ENCODE results near the gene PRKCSH. TPM values are rescaled to one million over a fixed set of nuclear protein-coding genes. Genes with fewer than 3 reads are reported as not detected.
"Not testable (repeated sequence)": the region's sequence is repeated elsewhere in the genome, so short reads cannot be mapped to it uniquely, and the experiment has no call there.

PRKCSH gene
- total RNA-seq, 1 experiment from 2014 or later = 410 TPM

DNA sequence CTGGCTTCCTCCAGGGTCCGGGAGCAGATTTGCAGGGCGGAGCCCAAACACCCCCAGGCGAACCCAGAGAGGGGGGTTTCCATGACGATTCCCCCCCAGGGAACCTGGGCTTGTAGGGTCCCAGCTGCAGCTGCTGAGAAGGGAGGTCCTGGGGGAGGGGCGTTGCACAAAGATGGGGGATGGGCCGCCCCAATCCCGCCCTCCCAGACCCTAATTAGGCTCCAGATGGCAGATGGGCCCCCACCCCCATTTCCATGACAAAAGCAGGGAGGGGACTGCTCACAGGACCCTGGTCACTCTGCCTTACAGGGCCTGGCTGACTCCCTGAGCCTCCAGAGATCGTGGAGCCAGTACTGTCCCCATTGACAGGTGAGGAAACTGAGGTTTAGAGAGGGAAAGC is 30.2 kb downstream of the PRKCSH start:
- Histone ChIP-seq H3F3A (ENCODE audit: insufficient read depth, low read depth) (peaks cover 26% of the 10 kb centered on the region; the same call in 1 of the 2 replicates), H3K4me2 (no peak overlapping the region), H3K27ac (no peak overlapping the region), H3K36me3 (ENCODE audit: low read depth) (no peaks in the 10 kb centered on the region), H3K4me3 (no peak overlapping the region), H4K20me1 (ENCODE audit: insufficient read depth) (no peaks in the 10 kb centered on the region), H3K9me3 (ENCODE audit: insufficient read depth, low read depth) (no peaks in the 10 kb centered on the region), H3K27me3 (ENCODE audit: insufficient read depth, low read depth) (no peaks in the 10 kb centered on the region), H2AFZ (no peak overlapping the region), H3K79me2 (ENCODE audit: low read depth) (no peaks in the 10 kb centered on the region), H3K9me2 (ENCODE audit: insufficient read depth) (no peaks in the 10 kb centered on the region), H3K4me1 (replicated peaks; ENCODE audit: insufficient read depth) (no peaks in the 10 kb centered on the region)
- CTCF ChIA-PET = no interaction called here
- POLR2A ChIA-PET (ENCODE audit: unreplicated experiment) = no interaction called here
- no TSS peak for BruUV-seq (replicated peaks)
- intact Hi-C loops (cut with micrococcal nuclease; ENCODE audit: unreplicated experiment) = no loop called here
- DNase-seq = no peak
- TF ChIP-seq EZH2 (IDR thresholded peaks at IDR 0.05; ENCODE audit: low read depth) = no peak
- TF ChIP-seq, protein P1, sequence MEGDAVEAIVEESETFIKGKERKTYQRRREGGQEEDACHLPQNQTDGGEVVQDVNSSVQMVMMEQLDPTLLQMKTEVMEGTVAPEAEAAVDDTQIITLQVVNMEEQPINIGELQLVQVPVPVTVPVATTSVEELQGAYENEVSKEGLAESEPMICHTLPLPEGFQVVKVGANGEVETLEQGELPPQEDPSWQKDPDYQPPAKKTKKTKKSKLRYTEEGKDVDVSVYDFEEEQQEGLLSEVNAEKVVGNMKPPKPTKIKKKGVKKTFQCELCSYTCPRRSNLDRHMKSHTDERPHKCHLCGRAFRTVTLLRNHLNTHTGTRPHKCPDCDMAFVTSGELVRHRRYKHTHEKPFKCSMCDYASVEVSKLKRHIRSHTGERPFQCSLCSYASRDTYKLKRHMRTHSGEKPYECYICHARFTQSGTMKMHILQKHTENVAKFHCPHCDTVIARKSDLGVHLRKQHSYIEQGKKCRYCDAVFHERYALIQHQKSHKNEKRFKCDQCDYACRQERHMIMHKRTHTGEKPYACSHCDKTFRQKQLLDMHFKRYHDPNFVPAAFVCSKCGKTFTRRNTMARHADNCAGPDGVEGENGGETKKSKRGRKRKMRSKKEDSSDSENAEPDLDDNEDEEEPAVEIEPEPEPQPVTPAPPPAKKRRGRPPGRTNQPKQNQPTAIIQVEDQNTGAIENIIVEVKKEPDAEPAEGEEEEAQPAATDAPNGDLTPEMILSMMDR (conservative IDR thresholded peaks at IDR 0.05) = no peak

DNA sequence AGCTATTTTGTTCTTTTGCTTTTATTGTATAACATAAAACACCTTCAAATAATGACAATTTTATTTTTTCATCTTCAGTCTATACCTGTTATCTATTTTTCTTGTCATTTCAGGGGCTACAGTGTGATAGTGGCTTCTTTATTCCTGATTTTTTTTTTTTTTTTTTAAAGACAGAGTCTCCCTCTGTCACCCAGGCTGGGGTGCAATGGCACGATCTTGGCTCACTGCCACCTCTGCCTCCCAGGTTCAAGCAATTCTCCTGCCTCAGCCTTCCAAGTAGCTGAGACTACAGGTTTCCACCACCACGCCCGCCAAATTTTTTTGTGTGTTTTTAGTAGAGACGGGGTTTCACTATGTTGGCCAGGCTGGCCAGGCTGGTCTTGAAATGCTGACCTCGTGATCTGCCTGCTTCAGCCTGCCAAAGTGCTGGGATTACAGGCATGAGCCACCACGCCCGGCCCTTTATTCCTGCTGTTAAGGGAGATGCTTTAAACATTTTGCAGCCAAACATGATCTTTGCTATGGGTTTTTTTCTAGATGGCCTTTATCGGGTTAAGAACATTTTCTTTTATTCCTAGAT is 32.9 kb downstream of the PRKCSH start:
- H3K79me2 ChIP-seq (ENCODE audit: low read depth); intact Hi-C loops (cut with micrococcal nuclease; ENCODE audit: unreplicated experiment); BruUV-seq (replicated peaks); H3K27ac ChIP-seq; H4K20me1 ChIP-seq (ENCODE audit: insufficient read depth); H2AFZ ChIP-seq; H3K9me2 ChIP-seq (ENCODE audit: insufficient read depth); POLR2A ChIA-PET (ENCODE audit: unreplicated experiment); H3K4me3 ChIP-seq; H3K4me2 ChIP-seq; H3K9me3 ChIP-seq (ENCODE audit: insufficient read depth, low read depth); H3K4me1 ChIP-seq (replicated peaks; ENCODE audit: insufficient read depth); H3K36me3 ChIP-seq (ENCODE audit: low read depth); H3K27me3 ChIP-seq (ENCODE audit: insufficient read depth, low read depth); DNase-seq: not testable (repeated sequence)
- H3F3A ChIP-seq (ENCODE audit: insufficient read depth, low read depth) = peaks cover 21% of the 10 kb centered on the region; the same call in 1 of the 2 replicates
- CTCF ChIA-PET = interaction anchor here (0.6 kb wide), 1 partner anchor 63 kb away, joined by 3 read pairs; no protein-coding TSS in a partner anchor

DNA sequence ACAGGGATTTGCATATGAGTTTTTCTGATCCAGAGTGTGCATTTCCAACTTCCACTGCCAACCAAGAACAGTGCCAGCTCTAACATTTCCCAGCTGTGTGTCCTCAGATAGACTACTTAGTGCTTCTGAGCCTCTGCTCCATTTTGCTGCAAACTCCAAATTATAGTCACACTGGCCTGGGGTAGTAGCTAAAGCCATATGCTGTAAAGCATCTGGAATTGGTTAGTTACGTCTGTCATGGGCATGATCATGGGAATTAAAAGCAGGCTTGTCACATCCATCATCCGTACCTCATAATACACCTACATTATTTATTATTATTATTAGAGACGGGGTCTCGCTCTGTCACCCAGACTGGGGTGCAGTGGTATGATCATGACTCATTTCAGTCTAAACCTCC is 38.3 kb downstream of the PRKCSH start:
- ChIA-PET POLR2A (ENCODE audit: unreplicated experiment) (no interaction called here), CTCF (no interaction called here)
- Histone ChIP-seq H3K79me2 (ENCODE audit: low read depth) (no peaks in the 10 kb centered on the region), H4K20me1 (ENCODE audit: insufficient read depth) (no peaks in the 10 kb centered on the region), H3K9me2 (ENCODE audit: insufficient read depth) (no peaks in the 10 kb centered on the region), H3K36me3 (ENCODE audit: low read depth) (no peaks in the 10 kb centered on the region), H2AFZ (no peak overlapping the region), H3K27ac (no peak overlapping the region), H3K27me3 (ENCODE audit: insufficient read depth, low read depth) (no peaks in the 10 kb centered on the region), H3K4me3 (no peak overlapping the region), H3K4me1 (replicated peaks; ENCODE audit: insufficient read depth) (no peaks in the 10 kb centered on the region), H3K9me3 (ENCODE audit: insufficient read depth, low read depth) (no peaks in the 10 kb centered on the region), H3K4me2 (no peak overlapping the region), H3F3A (ENCODE audit: insufficient read depth, low read depth) (peaks cover 13% of the 10 kb centered on the region)
- no peak for TF ChIP-seq EZH2 (IDR thresholded peaks at IDR 0.05; ENCODE audit: low read depth)
- TF ChIP-seq, protein P1 (conservative IDR thresholded peaks at IDR 0.05) = no peak
- DNase-seq = no peak
- intact Hi-C loops (cut with micrococcal nuclease; ENCODE audit: unreplicated experiment) = no loop called here
- no TSS peak for BruUV-seq (replicated peaks)

DNA sequence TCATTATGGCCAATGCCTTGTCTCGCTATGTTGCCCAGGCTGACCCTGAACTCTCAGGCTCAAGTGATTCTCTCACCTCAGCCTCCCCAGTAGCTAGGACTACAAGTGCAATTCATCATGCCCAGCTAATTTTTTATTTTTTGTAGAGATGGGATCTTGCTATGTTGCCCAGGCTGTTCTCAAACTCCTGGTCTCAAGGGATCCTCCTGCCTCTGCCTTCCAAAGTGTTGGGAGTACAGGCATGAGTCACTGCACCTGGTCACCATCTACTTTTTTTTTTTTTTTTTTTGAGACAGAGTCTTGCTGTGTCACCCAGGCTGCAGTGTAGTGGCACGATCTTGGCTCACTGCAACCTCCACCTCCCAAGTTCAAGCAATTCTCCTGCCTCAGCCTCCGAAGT is 39.9 kb downstream of the PRKCSH start:
- H3K36me3 ChIP-seq (ENCODE audit: low read depth); BruUV-seq (replicated peaks); H3K4me2 ChIP-seq; DNase-seq; H2AFZ ChIP-seq; H3K27me3 ChIP-seq (ENCODE audit: insufficient read depth, low read depth); H3K27ac ChIP-seq; H3K4me3 ChIP-seq; POLR2A ChIA-PET (ENCODE audit: unreplicated experiment); H3K9me2 ChIP-seq (ENCODE audit: insufficient read depth); H3K4me1 ChIP-seq (replicated peaks; ENCODE audit: insufficient read depth); H4K20me1 ChIP-seq (ENCODE audit: insufficient read depth); CTCF ChIA-PET; H3K79me2 ChIP-seq (ENCODE audit: low read depth); H3K9me3 ChIP-seq (ENCODE audit: insufficient read depth, low read depth): not testable (repeated sequence)
- peaks cover 18% of the 10 kb centered on the region for H3F3A ChIP-seq (ENCODE audit: insufficient read depth, low read depth)
- intact Hi-C loops (cut with micrococcal nuclease; ENCODE audit: unreplicated experiment) = loop anchor here (5.0 kb wide), 1 partner anchor 93 kb away; the partner anchor contains the start of gene EPOR

All from PC-9 (cell line).